NCI-H1417 (cell line): ENCODE results near the gene BCDIN3D.
"Not testable (repeated sequence)": the region's sequence is repeated elsewhere in the genome, so short reads cannot be mapped to it uniquely, and the experiment has no call there.

Source experiments
- DNase-seq, 3 experiments: peaks; one replicate each; lab custom pipeline; 2025; lab: John Stamatoyannopoulos, UW

The BCDIN3D gene, protein sequence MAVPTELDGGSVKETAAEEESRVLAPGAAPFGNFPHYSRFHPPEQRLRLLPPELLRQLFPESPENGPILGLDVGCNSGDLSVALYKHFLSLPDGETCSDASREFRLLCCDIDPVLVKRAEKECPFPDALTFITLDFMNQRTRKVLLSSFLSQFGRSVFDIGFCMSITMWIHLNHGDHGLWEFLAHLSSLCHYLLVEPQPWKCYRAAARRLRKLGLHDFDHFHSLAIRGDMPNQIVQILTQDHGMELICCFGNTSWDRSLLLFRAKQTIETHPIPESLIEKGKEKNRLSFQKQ

DNA sequence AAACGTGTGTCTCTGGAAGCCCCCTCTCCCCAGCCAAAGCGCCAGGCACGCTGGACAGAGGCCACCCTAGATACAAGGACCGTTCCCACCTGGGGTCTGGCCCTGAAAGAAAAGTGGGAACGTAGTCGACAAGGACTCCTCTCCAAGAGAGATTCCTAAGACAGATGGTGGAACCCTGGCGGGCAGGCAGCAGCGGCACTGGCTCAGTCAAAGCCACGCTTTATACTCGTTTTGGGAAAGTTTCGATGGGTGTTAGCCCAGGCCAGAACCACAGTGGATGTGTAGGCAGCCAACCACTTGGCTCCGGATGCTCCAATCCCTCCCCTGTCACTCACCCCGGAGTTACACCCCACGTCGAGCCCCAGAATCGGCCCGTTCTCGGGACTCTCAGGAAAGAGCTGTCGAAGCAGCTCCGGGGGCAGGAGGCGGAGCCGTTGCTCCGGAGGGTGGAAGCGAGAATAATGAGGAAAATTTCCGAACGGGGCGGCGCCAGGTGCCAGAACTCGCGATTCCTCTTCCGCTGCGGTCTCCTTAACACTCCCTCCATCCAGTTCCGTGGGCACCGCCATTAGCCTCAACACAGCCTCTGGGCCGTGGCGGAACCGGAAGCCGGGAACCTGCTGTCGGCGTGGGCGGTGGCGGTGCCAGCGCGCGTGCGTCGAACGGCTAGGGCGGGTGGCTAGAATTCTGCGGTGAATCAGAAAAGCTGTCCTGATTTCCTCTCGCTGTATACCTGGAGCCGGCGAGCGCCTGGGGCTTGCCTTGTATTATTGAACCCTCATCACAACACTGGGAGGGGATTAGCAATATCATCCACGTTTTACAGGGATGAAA is at the start of gene BCDIN3D:
TSS of gene BCDIN3D (minus strand) at position 588 of the 834 bp plus-strand sequence. CDS start at position 569, 19 bp downstream.
- peak; percentile 92 to 94 (median 92) for DNase-seq

DNA sequence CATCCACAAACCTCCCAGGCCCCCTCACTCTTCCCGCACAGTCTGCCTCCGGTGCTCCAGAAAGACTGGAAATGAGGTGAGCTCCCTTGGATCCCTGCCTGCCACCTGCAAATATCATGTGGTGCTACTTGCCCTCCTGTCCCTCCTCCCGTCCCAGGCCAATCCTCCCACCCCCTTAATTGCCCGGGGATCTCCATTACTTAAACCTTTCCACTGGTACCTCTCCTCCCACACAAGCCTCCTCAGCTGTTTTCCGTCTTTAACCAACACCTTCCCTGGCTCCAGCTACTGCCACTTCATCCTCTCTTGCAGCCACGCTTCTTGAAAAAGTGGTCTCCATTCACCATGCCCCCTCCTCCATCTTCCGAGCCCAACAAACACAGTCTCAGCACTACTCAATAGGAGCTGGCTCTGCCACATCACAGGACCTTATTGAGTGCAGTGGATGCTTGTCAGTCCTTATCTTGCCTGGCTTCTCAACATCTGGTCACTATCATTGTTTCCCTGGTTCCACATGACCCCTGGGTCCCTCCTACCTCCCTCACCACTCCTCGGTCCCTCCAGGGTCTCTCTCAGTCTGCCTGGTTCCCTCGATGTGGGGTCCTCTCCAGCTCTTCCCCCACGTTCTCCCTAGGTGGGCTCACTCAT is 49.3 kb upstream of the BCDIN3D start:
- DNase-seq, result no peak

DNA sequence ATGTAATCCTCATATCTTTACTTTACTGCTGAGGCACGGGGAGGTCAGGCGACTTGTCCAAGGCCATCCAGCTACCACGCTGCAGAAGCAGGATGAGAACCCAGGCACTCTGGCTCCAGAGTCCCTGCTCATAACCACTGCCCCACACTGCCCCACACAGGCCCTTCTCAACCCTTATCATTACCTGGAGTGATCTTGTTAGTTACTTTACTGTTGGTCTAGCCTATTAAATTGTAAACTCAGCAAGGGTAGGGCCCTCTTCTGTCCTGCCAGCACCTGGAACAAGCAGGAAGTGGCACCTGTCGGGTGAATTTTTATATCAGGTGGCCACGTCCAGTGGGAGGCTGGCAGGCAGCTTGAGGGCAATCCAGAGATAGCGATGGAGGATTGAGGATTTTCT is 48.6 kb upstream of the BCDIN3D start:
- DNase-seq, result no peak

DNA sequence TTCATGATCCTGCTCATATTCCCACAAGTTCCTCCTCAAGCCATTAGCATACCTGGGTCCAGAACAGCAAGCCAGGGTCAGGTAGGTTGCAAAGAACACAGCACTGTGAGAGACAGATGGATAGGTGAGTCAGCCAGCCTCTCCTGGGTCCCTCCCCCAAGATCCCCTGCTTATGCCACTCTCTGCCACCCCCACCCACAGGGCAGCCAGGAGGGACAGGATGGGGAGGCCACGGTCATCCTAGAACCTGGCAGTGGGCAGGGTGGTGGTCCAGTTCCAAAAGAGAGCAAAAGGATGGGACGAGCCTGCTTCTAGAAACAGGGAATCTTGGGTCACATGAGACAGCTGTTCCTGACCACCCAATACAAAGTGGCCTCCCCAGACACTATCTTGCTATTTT is 48.1 kb upstream of the BCDIN3D start:
- DNase-seq, result no peak

DNA sequence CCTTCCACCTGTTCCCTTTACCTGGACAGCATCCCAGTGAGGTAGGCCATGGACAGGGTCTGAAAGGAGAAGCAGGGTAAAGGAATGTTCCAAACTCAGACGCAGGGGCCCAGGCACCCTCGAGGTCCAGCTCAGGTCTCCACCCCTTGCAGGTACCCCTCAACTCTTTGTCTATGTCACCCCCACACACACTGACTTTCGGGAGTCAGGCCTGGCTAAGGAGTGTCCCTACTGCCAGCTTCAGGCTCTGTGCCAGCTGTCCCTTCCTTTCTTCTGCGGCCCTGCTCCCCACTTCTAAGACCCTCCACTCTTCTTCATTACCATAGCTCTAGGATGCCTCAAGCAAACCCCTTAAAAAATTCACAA is 47.2 kb upstream of the BCDIN3D start:
- no peak for DNase-seq

DNA sequence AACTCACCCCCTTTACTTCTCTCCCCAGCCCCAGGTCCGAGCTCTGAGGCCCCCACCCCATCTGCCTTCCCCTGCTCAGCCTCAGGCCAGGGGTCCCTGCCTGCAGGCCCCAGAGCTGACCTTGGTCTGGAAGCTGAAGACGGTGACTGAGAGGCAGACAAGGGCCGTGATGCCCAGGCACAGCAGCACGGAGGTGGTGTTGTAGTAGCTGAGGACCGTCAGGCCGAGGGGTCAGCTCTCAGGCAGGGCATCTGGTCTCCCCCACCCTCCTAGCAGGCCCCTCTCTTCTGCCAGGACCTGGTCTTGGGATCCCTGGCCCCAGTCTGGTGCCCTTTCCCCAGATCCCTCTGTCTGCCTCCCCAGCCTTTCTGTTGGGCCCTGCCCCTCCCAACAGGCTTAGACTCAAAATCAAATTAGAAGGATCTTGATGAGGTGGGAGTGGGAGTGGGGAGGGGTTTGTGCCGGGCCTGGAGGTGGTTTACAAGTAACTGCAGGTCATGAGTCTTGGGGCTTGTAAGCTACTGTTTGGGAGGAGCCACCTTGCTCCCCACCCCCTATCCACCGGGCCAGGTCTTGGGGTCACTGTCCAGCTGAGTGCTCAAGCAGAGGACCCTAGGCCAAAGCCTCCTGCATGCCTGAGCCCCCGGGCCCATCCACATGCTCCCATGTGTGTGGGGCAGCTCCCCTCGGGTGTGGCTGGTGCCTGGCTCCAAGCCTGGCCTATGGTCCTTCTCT is 46.6 kb upstream of the BCDIN3D start:
- DNase-seq, result no peak

DNA sequence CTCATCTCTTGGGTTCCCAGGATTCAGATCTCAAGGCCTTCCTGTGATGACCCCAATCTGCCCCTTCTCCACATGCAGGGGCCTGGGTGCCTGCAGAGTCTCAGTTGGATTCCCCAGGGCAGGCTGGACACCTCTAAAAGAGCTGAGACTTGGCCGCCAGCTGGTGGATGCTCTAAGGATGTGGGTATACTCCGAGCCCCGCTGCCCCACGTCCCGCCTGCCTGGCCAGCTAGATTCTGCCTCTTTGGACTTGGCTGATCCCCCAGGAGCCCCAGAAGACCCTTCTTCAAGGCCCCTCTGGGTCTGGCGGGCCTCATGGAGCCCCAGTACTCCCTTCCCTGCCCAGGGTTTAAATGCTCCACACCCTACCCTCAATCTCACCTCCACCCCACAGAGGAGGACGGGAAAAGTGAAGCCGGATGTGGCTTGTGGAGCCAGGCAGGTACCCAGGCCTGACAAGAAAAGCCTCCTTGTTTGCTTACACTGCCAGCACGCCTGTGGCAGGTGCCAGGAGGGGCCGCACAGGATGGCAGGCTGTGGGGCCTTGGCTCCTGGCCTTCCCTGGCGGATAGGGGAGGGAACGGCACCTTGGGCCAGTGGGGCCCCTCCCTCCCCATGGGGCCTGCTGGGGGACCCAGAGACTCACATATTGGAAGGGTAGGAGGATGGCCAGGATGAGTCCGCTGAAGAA is 45.7 kb upstream of the BCDIN3D start:
- DNase-seq, result peak in 2 of 3 experiments; percentile 29 to 33

DNA sequence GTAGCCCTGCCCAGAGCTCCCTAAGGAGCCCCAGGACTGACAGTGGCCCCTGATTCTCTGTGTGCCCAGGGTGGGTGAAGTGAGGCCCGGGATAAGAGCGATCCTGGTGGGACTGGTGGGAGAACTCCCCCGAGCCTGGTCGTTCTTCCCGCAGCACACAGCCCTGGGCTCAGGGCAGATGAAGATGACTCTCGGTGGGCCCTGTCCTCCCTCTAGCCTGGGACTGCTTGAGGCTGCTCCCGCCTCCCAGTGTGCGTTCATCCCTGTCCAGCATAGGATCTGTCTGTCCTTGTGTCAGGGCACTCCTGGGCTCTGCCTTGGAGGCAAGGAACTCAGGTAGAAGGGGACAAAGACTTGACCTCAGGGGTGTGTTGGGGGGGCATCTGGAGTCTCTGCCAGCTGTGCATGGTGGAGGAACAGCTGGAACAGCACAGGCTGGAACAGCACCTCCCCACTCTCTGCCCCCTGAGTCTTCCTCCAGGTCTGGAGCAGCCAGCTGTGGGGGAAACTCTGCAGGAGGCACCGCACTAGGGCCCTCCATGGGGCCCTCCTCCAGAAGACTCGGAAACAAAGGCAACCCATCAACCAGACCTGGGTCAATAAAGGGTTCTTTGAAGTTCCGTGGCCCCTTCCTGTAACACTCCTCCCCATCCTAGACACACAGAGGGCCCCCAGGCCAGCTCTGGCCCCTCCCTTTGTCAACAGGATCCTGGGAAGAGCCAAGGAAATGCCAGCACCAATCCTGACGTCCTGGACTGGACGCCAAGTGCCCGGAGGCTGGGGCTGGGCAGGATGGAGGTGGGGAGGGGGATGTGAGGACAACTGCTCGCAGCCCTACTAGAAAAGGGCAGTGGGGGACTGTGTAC is 44.9 kb upstream of the BCDIN3D start:
- no peak for DNase-seq

DNA sequence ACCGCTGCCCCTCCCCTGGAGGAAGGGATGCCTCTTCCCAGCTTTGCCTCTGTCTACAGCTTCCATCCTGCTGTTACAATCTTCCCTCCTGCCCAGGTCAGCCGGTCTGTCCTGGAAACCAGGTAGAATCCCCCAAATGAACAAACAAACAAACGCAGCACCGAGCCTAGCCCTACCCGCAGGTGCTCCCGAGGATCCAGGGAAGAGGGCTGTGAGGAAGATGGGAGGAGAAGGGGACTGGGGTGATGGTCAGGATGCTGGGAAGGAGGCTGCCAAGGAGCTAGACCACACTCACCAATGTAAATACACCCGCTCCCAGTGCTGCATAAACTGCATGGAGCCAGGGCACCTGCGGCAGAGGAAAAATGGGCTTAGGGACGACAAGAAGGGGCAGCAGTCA is 44.2 kb upstream of the BCDIN3D start:
- no peak for DNase-seq

DNA sequence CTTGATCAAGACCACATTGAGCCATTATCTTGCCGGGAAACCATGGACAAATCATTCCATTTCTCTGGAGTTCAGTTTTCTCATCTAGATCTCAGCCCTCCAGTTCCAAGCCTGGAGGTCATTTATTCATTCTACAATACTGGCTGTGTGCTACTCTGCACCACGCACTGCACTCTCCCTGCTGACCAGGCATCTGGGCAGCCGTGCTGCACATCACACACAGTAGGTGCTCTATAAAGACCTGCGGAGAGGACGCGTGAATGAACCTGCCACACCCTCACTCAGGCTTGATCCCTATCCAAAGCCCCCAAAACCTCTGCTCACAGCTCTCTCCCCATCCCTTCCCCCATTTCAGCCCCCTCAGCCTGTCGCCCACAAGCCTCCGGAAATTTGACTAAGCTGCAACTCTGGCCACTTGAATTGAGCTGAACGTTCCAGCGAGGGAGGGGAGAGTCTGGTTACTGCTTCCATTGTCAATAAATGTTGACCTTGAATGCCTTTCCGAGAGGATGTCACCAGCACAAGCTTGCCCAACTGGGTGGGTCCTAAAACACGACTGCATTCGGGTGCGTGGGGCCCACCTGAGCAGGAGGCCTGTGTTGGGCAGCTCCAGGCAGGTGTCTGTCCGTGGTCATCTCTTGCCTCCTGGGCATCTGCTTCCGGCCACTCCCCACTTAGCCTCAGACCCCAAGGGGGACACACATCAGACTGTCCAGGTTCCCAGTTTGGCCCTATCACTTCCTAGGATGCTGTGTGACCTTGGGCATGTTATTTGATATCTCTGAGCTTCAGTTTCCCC is 43.0 kb upstream of the BCDIN3D start:
- no peak for DNase-seq

DNA sequence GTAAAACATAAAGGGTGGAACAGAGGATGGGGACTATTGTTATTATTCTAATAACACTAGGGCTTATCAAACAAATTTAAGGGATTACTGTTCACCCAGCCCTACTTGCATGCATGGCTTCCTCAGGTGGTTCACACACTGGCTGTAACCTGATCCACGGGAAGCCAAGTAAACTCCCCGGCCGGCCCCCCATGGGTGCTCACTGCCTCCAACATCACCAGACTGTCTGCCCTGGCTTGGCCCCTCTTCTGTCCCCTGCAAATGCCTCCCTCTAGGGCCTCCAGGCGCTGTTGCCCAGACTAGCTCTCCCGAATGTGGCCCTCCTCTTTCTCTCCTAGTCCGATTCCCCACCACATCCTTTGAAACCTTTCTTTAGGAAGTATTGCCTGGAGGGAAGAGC is 42.2 kb upstream of the BCDIN3D start:
- peak in 2 of 3 experiments; percentile 64 to 69 for DNase-seq

DNA sequence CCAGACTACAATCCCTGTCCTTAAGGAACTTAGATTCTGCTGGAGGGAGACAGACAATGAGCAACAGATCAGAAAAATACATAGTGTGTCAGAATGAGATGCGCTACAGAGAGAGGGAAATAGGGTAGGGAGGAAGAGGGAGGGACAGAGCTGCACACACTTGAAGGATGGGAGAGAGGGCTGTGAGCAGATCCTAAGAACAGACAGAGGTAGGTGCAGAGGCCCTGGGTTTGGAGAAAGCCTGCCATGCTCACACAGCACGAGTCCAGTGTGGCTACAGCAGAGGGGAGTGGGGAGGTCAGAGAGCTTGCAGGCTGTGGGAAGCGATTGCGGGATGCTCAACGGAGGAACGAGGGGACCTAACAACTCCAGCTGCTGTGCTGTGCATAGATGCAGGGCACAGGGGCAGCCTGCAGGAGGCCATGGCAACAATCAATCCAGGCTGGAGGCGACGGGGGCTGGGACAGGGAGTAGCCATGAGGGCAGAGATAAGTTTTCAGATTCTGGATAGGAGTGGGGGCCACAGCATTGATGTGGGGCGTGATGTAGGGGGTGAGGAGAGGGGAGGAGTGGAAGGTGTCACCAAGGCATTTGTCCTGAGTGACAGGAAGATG is 40.1 kb upstream of the BCDIN3D start:
- no peak for DNase-seq

DNA sequence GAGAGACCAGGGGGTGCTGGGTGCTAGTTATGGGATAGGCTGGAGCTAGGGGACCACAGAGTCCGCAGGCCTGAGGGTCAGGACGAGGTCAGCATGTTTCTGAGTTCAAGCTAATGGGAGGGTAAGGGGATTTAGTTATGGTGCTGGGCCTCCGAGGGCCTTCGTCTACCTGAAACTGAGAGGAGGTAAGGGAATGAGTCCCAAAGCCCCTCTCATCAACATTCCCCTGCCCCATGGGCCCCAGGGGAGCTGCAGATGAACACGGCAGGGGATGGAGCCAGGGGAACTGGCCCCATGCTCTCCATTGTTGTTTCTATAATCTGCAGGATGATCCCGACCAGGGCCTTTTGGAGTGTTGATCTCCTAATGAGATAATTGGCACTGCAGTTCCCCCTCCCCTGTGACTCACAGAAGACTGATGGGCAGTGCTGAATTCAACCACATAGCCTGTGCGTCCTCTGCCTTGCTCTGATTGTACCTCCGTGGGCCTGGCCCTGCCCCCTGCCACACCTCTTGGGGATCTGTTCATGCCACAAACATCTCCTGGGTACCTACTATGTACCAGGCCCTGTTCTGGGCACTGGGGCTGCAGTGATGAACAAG is 39.4 kb upstream of the BCDIN3D start:
- DNase-seq, result peak in 2 of 3 experiments; percentile 38 to 77

DNA sequence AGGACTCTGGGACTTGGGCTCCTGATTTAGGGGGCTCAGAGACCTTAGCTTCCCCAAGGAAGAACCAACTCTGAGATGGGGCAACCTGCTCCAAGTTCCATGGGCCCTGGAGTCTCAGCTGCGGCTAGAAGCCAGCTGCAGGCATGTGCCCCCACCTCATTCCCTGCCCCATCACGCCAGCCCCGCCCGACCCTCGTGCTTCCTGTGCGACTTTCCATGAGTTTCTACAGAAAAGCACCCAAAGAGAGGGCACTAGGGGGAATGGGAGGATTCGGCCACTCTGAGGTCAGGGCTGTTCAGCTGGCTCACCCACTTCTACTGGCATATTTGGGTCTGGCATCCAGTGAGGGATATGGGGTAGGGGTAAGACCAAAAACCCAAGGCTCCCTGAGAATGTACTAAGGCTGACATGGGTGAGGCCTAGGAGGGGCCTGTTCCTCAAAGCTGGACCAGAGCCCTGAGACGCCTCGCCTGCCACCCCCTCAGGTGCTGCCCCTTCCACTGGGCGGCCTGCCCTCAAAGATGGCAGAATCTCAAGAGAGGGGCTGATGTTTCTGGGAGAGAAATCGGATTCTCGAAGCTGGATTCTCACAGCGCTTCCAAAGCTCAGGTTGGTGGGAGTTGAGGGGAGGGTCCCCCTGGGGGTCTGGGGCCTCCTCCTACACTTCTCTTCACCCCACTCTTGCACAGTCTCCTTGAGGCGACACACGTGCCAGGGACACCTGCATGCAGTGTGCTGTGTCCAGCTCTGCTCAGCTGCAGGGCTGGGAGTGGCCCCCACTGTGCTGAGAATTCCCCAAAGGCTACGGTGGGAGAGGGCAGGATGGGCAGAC is 38.7 kb upstream of the BCDIN3D start:
- DNase-seq, result no peak

DNA sequence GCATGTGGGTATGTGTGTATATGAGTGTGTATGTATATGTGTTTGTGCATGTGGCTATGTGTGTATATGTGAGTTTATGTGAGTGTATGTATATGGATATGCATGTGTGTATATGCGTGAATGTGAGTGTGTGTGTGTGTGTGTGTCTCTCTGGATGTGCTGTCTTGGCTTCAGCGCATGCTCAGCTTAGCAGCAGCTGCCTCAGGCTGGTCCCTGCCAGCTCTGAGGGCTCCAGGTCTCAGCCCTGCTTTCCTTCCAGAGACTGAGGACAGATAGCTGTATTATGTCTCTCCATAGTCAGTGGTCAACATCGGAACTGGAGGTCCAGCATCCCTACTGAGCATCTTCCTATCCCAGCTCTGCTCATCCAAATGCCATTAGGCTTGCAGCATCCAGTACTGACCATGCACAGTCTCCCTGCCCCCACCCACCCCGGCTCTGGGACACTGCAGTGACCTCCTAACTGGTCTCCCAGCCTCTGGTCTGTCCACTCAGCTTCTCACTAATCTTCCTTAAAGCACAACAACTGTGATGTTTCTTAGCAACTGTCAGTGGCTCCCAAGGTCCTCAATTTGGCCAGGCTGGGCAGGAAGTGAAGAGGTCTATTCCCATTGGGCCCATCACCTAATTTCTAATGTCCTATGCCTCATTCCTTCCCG is 38.0 kb upstream of the BCDIN3D start:
- DNase-seq, result no peak

DNA sequence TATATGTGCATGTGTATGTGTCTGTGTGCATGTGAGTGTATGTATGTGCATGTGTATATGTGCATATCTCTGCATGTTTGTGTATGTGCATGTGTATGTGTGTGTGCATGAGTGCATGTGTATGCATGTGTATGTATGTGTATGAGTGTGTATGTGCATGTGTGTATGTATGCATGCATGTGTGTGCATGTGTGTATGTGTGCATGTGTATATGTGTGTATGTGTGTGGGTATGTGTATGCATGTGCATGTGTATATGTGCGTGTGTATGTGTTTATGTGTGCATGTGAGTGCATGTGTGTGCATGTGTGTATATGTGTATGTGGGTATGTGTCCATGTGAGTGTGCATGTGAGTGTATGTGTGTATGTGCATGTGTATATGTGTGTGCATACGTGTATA is 36.2 kb upstream of the BCDIN3D start:
- not testable (repeated sequence) for DNase-seq

DNA sequence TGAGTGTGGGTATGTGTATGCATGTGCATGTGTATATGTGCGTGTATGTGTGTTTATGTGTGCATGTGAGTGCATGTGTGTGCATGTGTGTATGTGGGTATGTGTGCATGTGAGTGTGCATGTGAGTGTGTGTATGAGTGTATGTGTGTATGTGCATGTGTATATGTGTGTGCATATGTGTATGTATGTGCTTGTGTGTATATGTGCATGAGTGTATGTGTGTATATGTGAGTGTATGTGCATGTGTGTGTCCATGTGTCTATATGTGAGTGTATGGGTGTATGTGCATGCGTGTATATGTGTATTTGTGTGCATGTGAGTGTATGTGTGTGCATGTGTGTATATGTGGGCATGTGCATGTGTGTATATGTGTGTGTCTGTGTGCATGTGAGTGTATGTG is 35.1 kb upstream of the BCDIN3D start:
- DNase-seq, result no peak
